PFSK-1 (cell line): ENCODE data around the gene KDM2B.

Experiments used
- FOXP2 ChIP-seq: optimal IDR thresholded peaks from 2 replicates; pipeline ENCODE3; 2011; ENCODE audit warnings: borderline replicate concordance, control low read depth, inconsistent platforms; ENCODE audit not compliant: insufficient read depth; ENCODE audit errors: extremely low read length, extremely low read depth
- POLR2AphosphoS5 ChIP-seq: IDR thresholded peaks from 2 replicates; pipeline ENCODE4 v1.6.1; 2012; ENCODE audit warnings: low read depth, mild to moderate bottlenecking, control low read depth, low read length, moderate library complexity
- REST ChIP-seq, 2 experiments: IDR thresholded peaks; 2 replicates each; pipeline versions ENCODE4 v1.6.1 to v1.8.0; 2011 to 2012; ENCODE audit warnings: low read depth in 2 of 2, low read length in 2 of 2, control low read depth in 1 of 2, inconsistent platforms in 1 of 2, mild to moderate bottlenecking in 1 of 2, moderate library complexity in 1 of 2; ENCODE audit not compliant: insufficient read depth in 1 of 2
- SIN3A ChIP-seq: IDR thresholded peaks from 2 replicates; pipeline ENCODE4 v1.6.1; 2012; ENCODE audit warnings: mild to moderate bottlenecking, low read length, moderate library complexity, borderline replicate concordance; ENCODE audit not compliant: insufficient read depth
- TAF1 ChIP-seq: IDR thresholded peaks from 2 replicates; pipeline ENCODE4 v1.6.1; 2012; ENCODE audit warnings: low read length, control low read depth, borderline replicate concordance; ENCODE audit not compliant: insufficient read depth

The KDM2B gene

GRCh38 chr12:121516437-121517011 is 64.3 kb downstream of the KDM2B start:
- TF ChIP-seq REST (IDR thresholded peaks at IDR 0.05; ENCODE audit: insufficient read depth in 1 of 2, low read depth in 2 of 2, low read length in 2 of 2), result no peak
- TF ChIP-seq TAF1, result no peak
- TF ChIP-seq SIN3A, result no peak
- no peak for TF ChIP-seq POLR2AphosphoS5
- no peak for TF ChIP-seq FOXP2

GRCh38 chr12:121515615-121516014 is 65.2 kb downstream of the KDM2B start:
- TF ChIP-seq TAF1 (no peak), POLR2AphosphoS5 (no peak), REST (IDR thresholded peaks at IDR 0.05; ENCODE audit: insufficient read depth in 1 of 2, low read depth in 2 of 2, low read length in 2 of 2) (no peak), SIN3A (no peak), FOXP2 (no peak)

GRCh38 chr12:121514184-121514742 is 66.6 kb downstream of the KDM2B start:
- no peak for TF ChIP-seq TAF1
- TF ChIP-seq FOXP2, result no peak
- TF ChIP-seq POLR2AphosphoS5, result no peak
- no peak for TF ChIP-seq REST (IDR thresholded peaks at IDR 0.05; ENCODE audit: insufficient read depth in 1 of 2, low read depth in 2 of 2, low read length in 2 of 2)
- no peak for TF ChIP-seq SIN3A

- TF ChIP-seq FOXP2 (no peak), TAF1 (no peak), SIN3A (no peak), REST (IDR thresholded peaks at IDR 0.05; ENCODE audit: insufficient read depth in 1 of 2, low read depth in 2 of 2, low read length in 2 of 2) (no peak), POLR2AphosphoS5 (no peak)
Measured at GRCh38 chr12:121513464-121514183, 67.2 kb downstream of the KDM2B start.

GRCh38 chr12:121512561-121512960 is 68.3 kb downstream of the KDM2B start:
- TF ChIP-seq POLR2AphosphoS5 (no peak), REST (IDR thresholded peaks at IDR 0.05; ENCODE audit: insufficient read depth in 1 of 2, low read depth in 2 of 2, low read length in 2 of 2) (no peak), SIN3A (no peak), TAF1 (no peak), FOXP2 (no peak)
